Astrocyte of the spinal cord (primary cell): ENCODE results near the gene KAZN.

Experiments used
- DNase-seq: peaks from one replicate; pipeline ENCODE4 v3.0.0; 2011; ENCODE audit warnings: low read depth, low spot score
- H3K4me3 ChIP-seq: 2 replicates; pipeline ENCODE4 v1.5.1; 2011; ENCODE audit warnings: low read depth, mild to moderate bottlenecking, low read length, moderate library complexity
- CTCF ChIP-seq: IDR thresholded peaks from 2 replicates; pipeline ENCODE4 v1.5.1; 2012; ENCODE audit warnings: low read depth, mild to moderate bottlenecking, low read length, inconsistent platforms
- in situ Hi-C: cut with HindIII; loops from 2 replicates; pipeline ENCODE4 v1.10.0; 2017; ENCODE audit warnings: low sequenced_read_pairs

Gene KAZN

GRCh38 chr1:15016001-15016400 is 417.5 kb downstream of the KAZN start:
- in situ Hi-C loops = no loop called here
- DNase-seq = no peak
- no peak overlapping the region for H3K4me3 ChIP-seq
- no peak for TF ChIP-seq CTCF

GRCh38 chr1:15016526-15016925 is 418.0 kb downstream of the KAZN start:
- TF ChIP-seq CTCF = no peak
- no peak for DNase-seq
- in situ Hi-C loops = no loop called here
- no peak overlapping the region for H3K4me3 ChIP-seq

- in situ Hi-C loops = no loop called here
- DNase-seq = no peak
- TF ChIP-seq CTCF = no peak
- H3K4me3 ChIP-seq = no peak overlapping the region
These were observed 418.6 kb downstream of the KAZN start for GRCh38 chr1:15017120-15017519.

GRCh38 chr1:15018767-15019166 is 420.3 kb downstream of the KAZN start:
- no peak overlapping the region for H3K4me3 ChIP-seq
- in situ Hi-C loops = no loop called here
- no peak for DNase-seq
- TF ChIP-seq CTCF = no peak

- DNase-seq = no peak
- no peak overlapping the region for H3K4me3 ChIP-seq
- TF ChIP-seq CTCF = no peak
- in situ Hi-C loops = no loop called here
These were observed 422.7 kb downstream of the KAZN start for GRCh38 chr1:15020943-15021745.

- no peak for TF ChIP-seq CTCF
- DNase-seq = no peak
- no peak overlapping the region for H3K4me3 ChIP-seq
- in situ Hi-C loops = no loop called here
These were observed 423.6 kb downstream of the KAZN start for GRCh38 chr1:15022048-15022447.
